BLaER1 treated with 17β-estradiol and CSF1 and Interleukin-3, amounts not matched to agents 10 nM and 100 nM (cell line): ENCODE results near the gene ZNF697.

Source experiments
- H3K27ac ChIP-seq, 11 experiments: shearing (Covaris generic); formaldehyde crosslinking; 2 replicates each; pipeline ENCODE4 v1.8.1; 2022
- H3K27me3 ChIP-seq, 11 experiments: shearing (Covaris generic); formaldehyde crosslinking; 2 replicates each; pipeline ENCODE4 v1.8.1; 2022
- H3K36me3 ChIP-seq, 11 experiments: shearing (Covaris generic); formaldehyde crosslinking; 2 replicates each; pipeline ENCODE4 v1.8.1; 2022
- H3K4me1 ChIP-seq, 10 experiments: shearing (Covaris generic); formaldehyde crosslinking; 2 replicates each; pipeline ENCODE4 v1.8.1; 2022
- H3K4me2 ChIP-seq, 11 experiments: shearing (Covaris generic); formaldehyde crosslinking; 2 replicates each; pipeline ENCODE4 v1.8.1; 2022
- H3K4me3 ChIP-seq, 10 experiments: shearing (Covaris generic); formaldehyde crosslinking; 2 replicates each; pipeline ENCODE4 v1.8.1; 2022
- H3K9ac ChIP-seq, 11 experiments: shearing (Covaris generic); formaldehyde crosslinking; 2 replicates each; pipeline ENCODE4 v1.8.1; 2022
- H3K9me3 ChIP-seq, 11 experiments: shearing (Covaris generic); formaldehyde crosslinking; replicated peaks in 1 of 11; 2 replicates each; pipeline ENCODE4 v1.8.1; 2022
- H4K20me1 ChIP-seq, 11 experiments: shearing (Covaris generic); formaldehyde crosslinking; 2 replicates each; pipeline ENCODE4 v1.8.1; 2022
- Cebpa-rat ChIP-seq, 11 experiments: shearing (Covaris generic); IDR thresholded peaks; 2 replicates each; pipeline ENCODE4 v1.8.1; 2022

The ZNF697 gene

DNA sequence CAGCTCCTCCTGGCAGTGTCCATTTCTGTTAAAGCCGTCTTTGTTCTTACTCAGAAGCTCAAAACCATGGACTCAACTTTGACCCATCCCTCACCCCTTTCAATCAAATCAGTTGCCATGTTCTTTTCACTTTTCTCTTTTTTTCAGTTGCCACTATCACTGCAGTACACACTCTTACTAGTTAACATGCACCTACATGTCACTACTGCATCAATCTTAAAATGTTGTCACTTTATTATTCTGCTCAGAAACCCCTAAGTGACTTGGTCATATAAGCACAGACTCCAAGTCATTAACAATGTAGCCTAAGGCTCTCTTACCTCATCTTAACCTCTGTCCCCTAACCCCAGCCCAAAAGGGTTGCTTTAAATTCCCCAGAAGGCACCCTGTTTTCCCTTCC, 9.0 kb downstream of the ZNF697 start:
- peaks cover 0 to 45% (median 6%) of the 10 kb centered on the region in 11 experiments; a peak in 7 of 22 replicates for H3K36me3 ChIP-seq
- no peak overlapping the region for H3K27ac ChIP-seq
- H3K9me3 ChIP-seq: peaks cover 6 to 15% (median 10%) of the 10 kb centered on the region in 11 experiments; a peak in 17 of 22 replicates
- no peak for TF ChIP-seq Cebpa-rat (IDR thresholded peaks at IDR 0.05)
- H3K4me2 ChIP-seq: no peak overlapping the region
- H3K4me1 ChIP-seq: peaks cover 0 to 4% (median 0%) of the 10 kb centered on the region in 10 experiments; a peak in 3 of 20 replicates
- H4K20me1 ChIP-seq: peaks cover 0 to 13% (median 0%) of the 10 kb centered on the region in 11 experiments; a peak in 5 of 22 replicates
- H3K9ac ChIP-seq: no peak overlapping the region
- H3K27me3 ChIP-seq: no peaks in the 10 kb centered on the region
- no peak overlapping the region for H3K4me3 ChIP-seq

DNA sequence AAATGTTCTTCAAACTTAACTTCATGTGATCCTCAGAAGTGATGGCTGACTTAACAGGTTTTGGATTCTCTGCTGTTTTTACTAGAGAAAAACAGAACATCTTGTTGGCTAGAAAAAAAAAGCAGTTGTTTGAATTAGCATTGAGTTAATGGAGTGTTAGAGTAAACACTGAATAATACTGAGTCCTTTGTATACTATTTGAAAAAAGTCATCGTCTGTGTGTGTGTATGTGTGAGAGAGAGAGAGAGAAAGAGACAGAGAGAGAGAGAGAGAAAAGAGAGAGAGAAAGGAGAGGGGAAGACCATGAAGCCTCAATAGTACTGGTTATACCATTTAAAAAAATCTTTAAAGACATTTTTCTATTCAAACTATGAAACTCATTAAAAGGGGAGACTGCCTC, 10.4 kb downstream of the ZNF697 start:
- no peak for TF ChIP-seq Cebpa-rat (IDR thresholded peaks at IDR 0.05)
- Histone ChIP-seq H3K9ac (no peak overlapping the region), H3K4me1 (no peaks in the 10 kb centered on the region), H3K4me2 (no peak overlapping the region), H3K27ac (no peak overlapping the region), H4K20me1 (peaks cover 0 to 10% (median 0%) of the 10 kb centered on the region in 11 experiments; a peak in 4 of 22 replicates), H3K9me3 (peaks cover 6 to 15% (median 10%) of the 10 kb centered on the region in 11 experiments; a peak in 17 of 22 replicates), H3K27me3 (no peaks in the 10 kb centered on the region), H3K36me3 (peaks cover 0 to 57% (median 6%) of the 10 kb centered on the region in 11 experiments; a peak in 8 of 22 replicates), H3K4me3 (no peak overlapping the region)

DNA sequence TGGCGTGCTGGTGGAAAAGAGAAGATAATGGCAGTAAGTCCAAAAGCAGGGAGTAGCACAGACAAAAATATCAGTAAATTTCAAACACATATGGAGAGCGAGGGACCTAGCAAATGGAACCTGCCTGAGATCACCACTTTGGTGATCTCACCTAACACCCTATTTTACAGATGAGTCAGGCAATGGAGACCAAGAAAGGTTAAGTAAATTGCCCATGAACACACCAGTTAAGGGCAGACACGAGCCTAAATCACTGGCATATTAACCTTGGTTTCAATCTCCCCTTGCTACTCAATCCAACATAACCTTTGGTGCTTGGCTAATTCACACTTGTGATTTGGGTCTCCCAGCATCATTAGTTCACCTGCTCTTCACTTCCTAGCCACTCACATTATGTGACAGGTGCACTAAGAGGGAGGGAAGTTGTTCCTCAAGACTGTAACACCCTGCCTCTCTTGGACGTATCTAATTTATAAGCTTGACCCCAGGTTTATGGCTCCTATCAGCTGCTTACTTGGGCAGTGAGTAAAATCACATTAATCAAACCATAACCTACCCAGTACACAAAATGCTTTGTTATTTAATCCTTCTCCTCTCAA, 11.5 kb downstream of the ZNF697 start:
- H4K20me1 ChIP-seq: peaks cover 0 to 19% (median 0%) of the 10 kb centered on the region in 11 experiments; a peak in 6 of 22 replicates
- H3K36me3 ChIP-seq: peaks cover 0 to 50% (median 2%) of the 10 kb centered on the region in 11 experiments; a peak in 8 of 22 replicates
- H3K9me3 ChIP-seq: peaks cover 3 to 18% (median 6%) of the 10 kb centered on the region in 11 experiments; a peak in 19 of 22 replicates
- H3K4me3 ChIP-seq: no peak overlapping the region
- no peak overlapping the region for H3K9ac ChIP-seq
- H3K4me2 ChIP-seq: no peak overlapping the region
- no peak overlapping the region for H3K27ac ChIP-seq
- no peaks in the 10 kb centered on the region for H3K27me3 ChIP-seq
- H3K4me1 ChIP-seq: no peaks in the 10 kb centered on the region; a peak in 1 of 20 replicates
- TF ChIP-seq Cebpa-rat (IDR thresholded peaks at IDR 0.05): no peak

DNA sequence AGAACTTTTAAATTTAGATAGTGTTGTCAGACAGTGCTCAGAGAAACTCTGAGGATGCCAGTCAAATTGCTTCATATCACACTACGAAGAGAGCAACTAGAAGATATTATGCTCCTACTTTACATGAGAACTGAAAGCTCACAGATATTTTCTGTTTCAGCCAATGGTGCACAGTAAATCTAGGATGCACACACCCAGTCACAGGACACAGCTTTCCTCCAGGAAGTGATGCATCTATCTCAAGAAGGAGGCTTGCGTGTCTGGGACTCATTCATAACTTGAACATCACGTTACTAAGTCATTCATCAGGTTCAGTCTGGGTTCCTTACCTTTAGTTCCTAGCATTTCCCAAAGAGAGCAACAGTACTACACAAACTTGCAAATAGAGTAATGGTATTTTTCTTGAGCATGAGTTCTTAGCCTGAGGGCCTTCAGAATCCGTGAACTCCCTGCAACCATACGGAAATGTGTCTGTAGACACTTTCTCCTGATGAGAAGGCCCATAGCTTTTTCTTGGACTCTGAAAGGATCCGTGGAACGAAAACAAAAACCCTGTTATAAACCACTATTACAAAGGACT, 12.2 kb downstream of the ZNF697 start:
- Histone ChIP-seq H3K4me2 (no peak overlapping the region), H3K4me3 (no peak overlapping the region), H3K27ac (no peak overlapping the region), H3K9ac (no peak overlapping the region), H3K4me1 (no peaks in the 10 kb centered on the region; a peak in 1 of 20 replicates), H3K27me3 (no peaks in the 10 kb centered on the region), H3K9me3 (peaks cover 0 to 15% (median 6%) of the 10 kb centered on the region in 11 experiments; a peak in 7 of 22 replicates), H4K20me1 (peaks cover 0 to 26% (median 0%) of the 10 kb centered on the region in 11 experiments; a peak in 6 of 22 replicates), H3K36me3 (peaks cover 0 to 50% (median 0%) of the 10 kb centered on the region in 11 experiments; a peak in 7 of 22 replicates)
- TF ChIP-seq Cebpa-rat (IDR thresholded peaks at IDR 0.05): no peak

DNA sequence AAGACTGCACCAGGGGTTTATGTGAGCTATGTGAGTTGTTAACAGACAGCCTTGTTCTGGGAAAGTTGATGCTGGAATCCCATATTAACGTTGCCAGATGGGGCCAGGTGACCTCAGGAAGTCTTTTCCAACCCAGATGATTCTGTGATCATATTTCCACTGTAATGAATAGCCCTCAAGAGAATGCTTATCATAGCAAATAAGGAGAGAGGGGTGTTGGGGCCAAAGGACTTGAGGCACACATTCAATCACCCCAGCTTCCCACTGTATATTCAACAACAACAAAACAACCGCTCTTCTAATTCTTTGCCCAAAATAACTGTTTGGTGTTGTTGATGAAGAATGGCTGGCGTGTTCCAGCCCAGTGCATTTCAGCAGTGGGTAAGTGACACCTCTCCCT, 14.1 kb downstream of the ZNF697 start:
- Histone ChIP-seq H3K9me3 (peaks cover 0 to 15% (median 7%) of the 10 kb centered on the region in 11 experiments; a peak in 6 of 22 replicates), H3K4me2 (no peak overlapping the region), H3K36me3 (peaks cover 0 to 62% (median 0%) of the 10 kb centered on the region in 11 experiments; a peak in 6 of 22 replicates), H3K4me1 (no peaks in the 10 kb centered on the region; a peak in 1 of 20 replicates), H3K4me3 (no peak overlapping the region), H3K27ac (no peak overlapping the region), H3K9ac (no peak overlapping the region), H4K20me1 (peaks cover 0 to 37% (median 0%) of the 10 kb centered on the region in 11 experiments; a peak in 5 of 22 replicates), H3K27me3 (no peaks in the 10 kb centered on the region)
- no peak for TF ChIP-seq Cebpa-rat (IDR thresholded peaks at IDR 0.05)

DNA sequence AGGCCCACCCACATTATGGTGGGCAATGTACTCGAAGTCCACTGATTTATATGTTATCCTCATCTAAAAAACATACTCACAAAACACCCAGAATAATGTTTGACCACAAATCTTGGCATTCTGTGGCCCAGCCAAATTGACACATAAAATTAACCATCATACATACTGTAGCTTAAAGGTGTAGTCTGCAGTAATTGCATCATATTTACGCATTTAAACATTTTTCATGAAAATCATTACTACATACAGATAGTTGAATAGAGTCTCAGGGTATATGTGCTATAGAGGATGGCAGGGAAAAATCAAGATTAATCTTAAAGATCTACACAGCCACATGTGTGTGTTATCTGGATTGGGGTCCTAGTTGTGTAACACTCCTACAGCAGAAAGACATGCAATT, 14.5 kb downstream of the ZNF697 start:
- H3K36me3 ChIP-seq: peaks cover 0 to 62% (median 0%) of the 10 kb centered on the region in 11 experiments; a peak in 6 of 22 replicates
- no peaks in the 10 kb centered on the region; a peak in 1 of 20 replicates for H3K4me1 ChIP-seq
- H3K4me3 ChIP-seq: no peak overlapping the region
- H3K4me2 ChIP-seq: no peak overlapping the region
- H3K27me3 ChIP-seq: no peaks in the 10 kb centered on the region
- TF ChIP-seq Cebpa-rat (IDR thresholded peaks at IDR 0.05): no peak
- H4K20me1 ChIP-seq: peaks cover 0 to 37% (median 0%) of the 10 kb centered on the region in 11 experiments; a peak in 5 of 22 replicates
- H3K9ac ChIP-seq: no peak overlapping the region
- peaks cover 0 to 15% (median 7%) of the 10 kb centered on the region in 11 experiments; a peak in 6 of 22 replicates for H3K9me3 ChIP-seq
- no peak overlapping the region for H3K27ac ChIP-seq

DNA sequence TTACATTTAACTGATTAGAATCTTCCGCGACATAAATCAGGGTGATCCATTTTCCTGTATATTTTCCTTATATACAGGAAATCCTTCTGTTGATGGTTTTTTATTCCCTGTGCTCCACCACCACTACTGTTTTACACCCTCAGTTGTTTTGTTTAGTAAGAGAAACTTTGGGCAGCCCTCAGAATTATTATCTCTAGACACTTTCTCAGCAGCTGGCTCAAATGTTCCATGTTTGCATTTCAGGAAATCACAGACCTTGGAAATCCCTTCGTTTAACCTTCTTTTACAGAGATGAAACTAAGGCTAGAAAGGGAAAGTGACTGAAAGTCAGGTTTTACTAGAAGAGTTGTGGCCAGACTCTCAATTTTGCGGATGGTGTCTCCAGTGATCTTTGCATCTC, 15.2 kb downstream of the ZNF697 start:
- Histone ChIP-seq H3K27me3 (no peaks in the 10 kb centered on the region), H3K9ac (no peak overlapping the region), H3K27ac (no peak overlapping the region), H3K36me3 (peaks cover 0 to 62% (median 0%) of the 10 kb centered on the region in 11 experiments; a peak in 6 of 22 replicates), H3K4me1 (no peaks in the 10 kb centered on the region; a peak in 1 of 20 replicates), H4K20me1 (peaks cover 0 to 37% (median 0%) of the 10 kb centered on the region in 11 experiments; a peak in 5 of 22 replicates), H3K4me3 (no peak overlapping the region), H3K4me2 (no peak overlapping the region), H3K9me3 (peaks cover 0 to 15% (median 7%) of the 10 kb centered on the region in 11 experiments; a peak in 6 of 22 replicates)
- TF ChIP-seq Cebpa-rat (IDR thresholded peaks at IDR 0.05): no peak

DNA sequence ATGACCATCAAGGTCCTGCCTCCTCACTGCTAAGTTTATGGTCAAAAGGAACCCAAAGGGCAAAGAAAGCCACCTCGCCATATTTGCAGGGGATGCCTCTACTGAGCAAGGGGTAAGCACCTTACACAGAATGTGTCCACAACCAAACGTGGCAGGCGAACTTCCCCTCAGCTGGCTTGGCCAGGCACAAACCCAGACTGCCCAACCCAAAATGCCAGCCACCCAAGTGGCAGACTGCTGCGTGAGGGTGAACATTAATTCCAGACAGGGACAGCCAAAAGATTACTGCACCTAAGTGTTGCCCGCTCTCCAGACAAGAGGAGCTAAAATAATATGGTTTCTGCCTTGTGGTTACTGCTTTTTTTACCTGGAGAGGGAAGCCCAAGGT, 16.0 kb downstream of the ZNF697 start:
- Histone ChIP-seq H3K9ac (no peak overlapping the region), H3K9me3 (peaks cover 0 to 15% (median 7%) of the 10 kb centered on the region in 11 experiments; a peak in 6 of 22 replicates), H3K4me2 (0 out of 22 replicates have a peak overlapping the region, but pooled peaks of 1 of the 11 experiments have one; percentile 17), H3K36me3 (peaks cover 0 to 67% (median 0%) of the 10 kb centered on the region in 11 experiments; a peak in 7 of 22 replicates), H3K27ac (no peak overlapping the region), H3K4me3 (no peak overlapping the region), H3K27me3 (no peaks in the 10 kb centered on the region), H3K4me1 (no peaks in the 10 kb centered on the region; a peak in 1 of 20 replicates), H4K20me1 (peaks cover 0 to 33% (median 0%) of the 10 kb centered on the region in 11 experiments; a peak in 5 of 22 replicates)
- no peak for TF ChIP-seq Cebpa-rat (IDR thresholded peaks at IDR 0.05)
